ENCODE measurements around the gene JAZF1. TPM values are rescaled to one million over a fixed set of nuclear protein-coding genes. Genes with fewer than 3 reads are reported as not detected.
A peak's percentile ranks its signal among the peaks of the same experiment; 100 is the strongest.

JAZF1 gene
- total RNA-seq, 4 donors from 2014 or later = 27.8 to 36.5 (median 30.5) TPM

GRCh38 chr7:28093623-28094232, 86.9 kb downstream of the JAZF1 start:
- H3K9me3 ChIP-seq = no peaks in the 10 kb centered on the region
- 81 to 96% methylated on average over 3 to 8 of the region's 9 CpGs for WGBS, 2 donors (ENCODE audit: low coverage in 1 of 2)
- H3K36me3 ChIP-seq = no peaks in the 10 kb centered on the region
- no peak for ATAC-seq
- no peak for TF ChIP-seq POLR2AphosphoS5 (IDR thresholded peaks at IDR 0.05)
- TF ChIP-seq CTCF (IDR thresholded peaks at IDR 0.05) = peak; percentile 41 to 63 (median 58)
- H3K4me3 ChIP-seq = no peak overlapping the region
- peaks cover 5 to 52% (median 9%) of the 10 kb centered on the region in 3 donors for H3K4me1 ChIP-seq
- H3K27me3 ChIP-seq = no peaks in the 10 kb centered on the region
- H3K27ac ChIP-seq = no peak overlapping the region

GRCh38 chr7:28091190-28091589, 89.4 kb downstream of the JAZF1 start:
- ATAC-seq = no peak
- 89% methylated on average over 1 of the region's 1 CpG for WGBS, 2 donors (ENCODE audit: low coverage in 1 of 2)
- Histone ChIP-seq H3K4me3 (no peak overlapping the region), H3K27me3 (no peaks in the 10 kb centered on the region), H3K4me1 (peaks cover 3 to 40% (median 5%) of the 10 kb centered on the region in 3 donors), H3K9me3 (no peaks in the 10 kb centered on the region), H3K27ac (no peak overlapping the region), H3K36me3 (no peaks in the 10 kb centered on the region)
- TF ChIP-seq EP300 (IDR thresholded peaks at IDR 0.05) = no peak
- no peak for TF ChIP-seq POLR2A (IDR thresholded peaks at IDR 0.05)
- TF ChIP-seq CTCF (IDR thresholded peaks at IDR 0.05) = no peak
- TF ChIP-seq POLR2AphosphoS5 (IDR thresholded peaks at IDR 0.05) = no peak

- Histone ChIP-seq H3K4me3 (no peak overlapping the region), H3K9me3 (no peaks in the 10 kb centered on the region), H3K27ac (no peak overlapping the region), H3K36me3 (no peaks in the 10 kb centered on the region), H3K27me3 (no peaks in the 10 kb centered on the region), H3K4me1 (peaks cover under 1 to 30% (median 9%) of the 10 kb centered on the region in 3 donors)
- 84 to 95% methylated on average over 5 to 6 of the region's 6 CpGs for WGBS, 2 donors (ENCODE audit: low coverage in 1 of 2)
- no peak for ATAC-seq
- TF ChIP-seq EP300 (IDR thresholded peaks at IDR 0.05) (no peak), CTCF (IDR thresholded peaks at IDR 0.05) (no peak), POLR2AphosphoS5 (IDR thresholded peaks at IDR 0.05) (no peak), POLR2A (IDR thresholded peaks at IDR 0.05) (no peak)
These were observed 91.5 kb downstream of the JAZF1 start for GRCh38 chr7:28088901-28089714.

- H3K4me3 ChIP-seq = no peak overlapping the region
- peaks cover 2 to 31% (median 18%) of the 10 kb centered on the region in 3 donors for H3K4me1 ChIP-seq
- H3K9me3 ChIP-seq = no peaks in the 10 kb centered on the region
- no peak overlapping the region for H3K27ac ChIP-seq
- no peaks in the 10 kb centered on the region for H3K36me3 ChIP-seq
- WGBS, 2 donors (ENCODE audit: low coverage in 1 of 2) = 74 to 85% methylated on average over 3 to 4 of the region's 4 CpGs
- no peaks in the 10 kb centered on the region for H3K27me3 ChIP-seq
- TF ChIP-seq EP300 (IDR thresholded peaks at IDR 0.05) (no peak), POLR2AphosphoS5 (IDR thresholded peaks at IDR 0.05) (no peak), CTCF (IDR thresholded peaks at IDR 0.05) (no peak), POLR2A (IDR thresholded peaks at IDR 0.05) (no peak)
- ATAC-seq = peak; percentile 37
These were observed 92.6 kb downstream of the JAZF1 start for GRCh38 chr7:28088032-28088431.

GRCh38 chr7:28086198-28086597, 94.4 kb downstream of the JAZF1 start:
- Histone ChIP-seq H3K27me3 (no peaks in the 10 kb centered on the region), H3K4me1 (peaks cover 5 to 38% (median 18%) of the 10 kb centered on the region in 3 donors), H3K4me3 (no peak overlapping the region), H3K9me3 (no peaks in the 10 kb centered on the region), H3K36me3 (no peaks in the 10 kb centered on the region), H3K27ac (no peak overlapping the region)
- WGBS, 2 donors (ENCODE audit: low coverage in 1 of 2) = 67 to 73% methylated on average over 2 of the region's 2 CpGs
- no peak for ATAC-seq
- TF ChIP-seq POLR2AphosphoS5 (IDR thresholded peaks at IDR 0.05) (no peak), CTCF (IDR thresholded peaks at IDR 0.05) (no peak), EP300 (IDR thresholded peaks at IDR 0.05) (no peak), POLR2A (IDR thresholded peaks at IDR 0.05) (no peak)

All from gastroesophageal sphincter (tissue), 4 donors.